ENCODE data around the gene SSR3. TPM values are rescaled to one million over a fixed set of nuclear protein-coding genes. Genes with fewer than 3 reads are reported as not detected.
A peak's percentile ranks its signal among the peaks of the same experiment; 100 is the strongest.

Gene SSR3
- total and polyA plus RNA-seq, 2 of the 13 experiments (the other 11 are each of a cell fraction or from before 2014, with no cell fraction given): 229 to 325 TPM

- Histone ChIP-seq H3K9me3 (ENCODE audit: low read length) (no peaks in the 10 kb centered on the region), H3K79me2 (ENCODE audit: insufficient read depth, low read length) (peaks cover 70% of the 10 kb centered on the region), H3K9ac (ENCODE audit: insufficient read depth, low read depth, low read length) (peak overlapping the region; percentile 98), H3K36me3 (replicated peaks in 1 of 2; ENCODE audit: control insufficient read depth in 1 of 2, insufficient read depth in 2 of 2, low read length in 2 of 2) (peaks cover 6 to 38% of the 10 kb centered on the region in 2 experiments), H4K20me1 (ENCODE audit: insufficient read depth, low read length) (peaks cover 17% of the 10 kb centered on the region; the same call in 1 of the 2 replicates), H3K4me2 (ENCODE audit: low read depth, low read length) (peak overlapping the region; percentile 79), H3K27ac (ENCODE audit: extremely low read length, insufficient read depth, low read length) (peak overlapping the region; percentile 94), H3K27me3 (ENCODE audit: control insufficient read depth in 1 of 2, insufficient read depth in 2 of 2, low read length in 2 of 2) (no peaks in the 10 kb centered on the region; a peak in 2 of 5 replicates), H2AFZ (ENCODE audit: low read length) (no peak overlapping the region), H3K4me1 (ENCODE audit: insufficient read depth, low read length) (peaks cover 58% of the 10 kb centered on the region), H3K4me3 (replicated peaks in 1 of 3; ENCODE audit: insufficient read depth in 1 of 3, low read depth in 2 of 3, low read length in 3 of 3) (peak overlapping the region; percentile 17 to 100 (median 85))
- ATAC-seq (no peak), DNase-seq (ENCODE audit: low spot score) (no peak), FAIRE-seq (peak; percentile 23)
- BruUV-seq (replicated peaks): no TSS peak
- WGBS (ENCODE audit: low lambda C conversion rate): 78% methylated on average over 2 of the region's 2 CpGs
- in situ Hi-C loops (cut with HindIII; ENCODE audit: extremely low pct_ligation_motif_present, low pct_unique_long_range_greater_than_20kb): loop anchor here (10.0 kb wide), 1 partner anchor 122 kb away; the partner anchor contains the start of gene TIPARP
- intact Hi-C loops (cut with micrococcal nuclease; ENCODE audit: unreplicated experiment): no loop called here
- CTCF ChIA-PET (ENCODE audit: low intra/inter-chr PET ratio, low total read pairs): no interaction called here
- POLR2A ChIA-PET: interaction anchor here (2.6 to 3.3 kb wide), 2 partner anchors 18 to 584 kb away, joined by 15 to 20 read pairs; no protein-coding TSS in a partner anchor
- TF ChIP-seq ZNF770 (CRISPR knock-in tag; IDR thresholded peaks at IDR 0.05): peak; percentile 95
- no peak for TF ChIP-seq PAX8 (CRISPR knock-in tag; IDR thresholded peaks at IDR 0.05; ENCODE audit: borderline replicate concordance)
- no peak for TF ChIP-seq ZNF281 (CRISPR knock-in tag; IDR thresholded peaks at IDR 0.05; ENCODE audit: borderline replicate concordance)
- 0 out of 2 replicates have a peak, but pooled peaks have one; percentile 24 for TF ChIP-seq ZMYM3 (CRISPR knock-in tag; IDR thresholded peaks at IDR 0.05)
- TF ChIP-seq ZNF576 (CRISPR knock-in tag; IDR thresholded peaks at IDR 0.05): no peak
- TF ChIP-seq ZNF776 (CRISPR knock-in tag; IDR thresholded peaks at IDR 0.05): no peak
- TF ChIP-seq RNF219 (CRISPR knock-in tag; IDR thresholded peaks at IDR 0.05): no peak
- TF ChIP-seq ZBTB34 (CRISPR knock-in tag; IDR thresholded peaks at IDR 0.05): no peak
- TF ChIP-seq ZNF496 (CRISPR knock-in tag; IDR thresholded peaks at IDR 0.05; ENCODE audit: insufficient replicate concordance): no peak
- TF ChIP-seq ZNF468 (CRISPR knock-in tag; IDR thresholded peaks at IDR 0.05): no peak
- no peak for TF ChIP-seq RARA (CRISPR knock-in tag; IDR thresholded peaks at IDR 0.05)
- TF ChIP-seq ZNF784 (CRISPR knock-in tag; IDR thresholded peaks at IDR 0.05; ENCODE audit: borderline replicate concordance): no peak
- no peak for TF ChIP-seq ASH2L (IDR thresholded peaks at IDR 0.05; ENCODE audit: insufficient read length, low read depth, low read length)
- no peak for TF ChIP-seq TOE1 (CRISPR knock-in tag; IDR thresholded peaks at IDR 0.05)
Measured at GRCh38 chr3:156552973-156553372, 1.9 kb downstream of the SSR3 start.
